ENCODE data around the gene PYY.
"Not testable (repeated sequence)": the region's sequence is repeated elsewhere in the genome, so short reads cannot be mapped to it uniquely, and the experiment has no call there.

PYY gene

DNA sequence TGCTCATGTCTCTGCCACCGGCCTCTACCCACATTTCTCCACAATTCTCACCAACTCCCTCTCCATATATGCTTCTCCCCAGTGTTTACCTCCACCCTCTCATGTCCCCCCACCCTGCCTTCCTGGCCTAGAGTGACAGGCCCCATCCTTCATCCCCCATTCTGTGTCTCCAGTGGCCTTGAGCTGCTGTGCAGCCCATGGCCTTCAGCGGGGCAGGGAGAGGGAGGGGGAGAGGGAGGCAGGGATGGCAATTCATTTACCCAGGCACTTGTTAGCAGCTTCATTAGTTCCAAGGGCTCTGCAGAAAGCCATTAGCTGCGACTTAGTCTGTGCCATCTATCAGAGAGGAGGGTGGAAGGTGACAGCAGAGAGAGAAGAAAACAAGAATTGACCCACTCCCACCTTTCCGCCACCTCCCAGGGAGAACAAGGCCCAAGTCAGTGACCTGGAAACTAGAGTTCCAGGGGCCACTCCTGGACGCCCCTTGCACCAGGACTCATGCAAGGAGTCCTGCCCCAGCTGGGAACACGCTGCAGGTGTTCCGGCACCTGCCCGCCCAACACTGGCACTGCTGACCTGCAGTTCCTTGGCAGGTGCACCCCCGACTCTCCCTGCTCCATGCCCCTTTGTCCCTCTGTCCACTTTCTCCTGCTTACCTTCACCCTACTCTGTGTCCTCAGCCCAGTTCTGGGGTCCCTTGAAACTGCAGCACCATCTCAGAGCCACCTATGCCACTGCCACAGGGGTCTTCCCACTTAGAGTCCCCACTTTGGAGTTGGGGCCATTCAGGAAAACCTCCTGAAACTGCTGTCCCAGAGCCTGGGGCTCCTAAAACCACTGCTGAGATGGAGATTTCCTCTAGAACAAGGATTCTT is 23.5 kb upstream of the PYY start:
- DNase-seq = no peak

DNA sequence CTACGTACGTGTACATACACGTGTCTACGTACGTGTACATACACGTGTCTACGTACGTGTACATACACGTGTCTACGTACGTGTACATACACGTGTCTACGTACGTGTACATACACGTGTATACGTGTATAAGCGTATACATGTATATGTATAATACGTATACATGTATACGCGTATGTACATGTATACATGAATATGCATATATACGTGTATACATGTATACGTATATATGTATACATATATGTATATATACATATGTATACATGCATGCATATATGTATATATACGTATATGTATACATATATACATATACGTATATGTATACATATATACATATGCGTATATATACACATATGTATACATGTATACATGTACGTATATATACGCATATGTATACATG is 22.2 kb upstream of the PYY start:
- DNase-seq = no peak

DNA sequence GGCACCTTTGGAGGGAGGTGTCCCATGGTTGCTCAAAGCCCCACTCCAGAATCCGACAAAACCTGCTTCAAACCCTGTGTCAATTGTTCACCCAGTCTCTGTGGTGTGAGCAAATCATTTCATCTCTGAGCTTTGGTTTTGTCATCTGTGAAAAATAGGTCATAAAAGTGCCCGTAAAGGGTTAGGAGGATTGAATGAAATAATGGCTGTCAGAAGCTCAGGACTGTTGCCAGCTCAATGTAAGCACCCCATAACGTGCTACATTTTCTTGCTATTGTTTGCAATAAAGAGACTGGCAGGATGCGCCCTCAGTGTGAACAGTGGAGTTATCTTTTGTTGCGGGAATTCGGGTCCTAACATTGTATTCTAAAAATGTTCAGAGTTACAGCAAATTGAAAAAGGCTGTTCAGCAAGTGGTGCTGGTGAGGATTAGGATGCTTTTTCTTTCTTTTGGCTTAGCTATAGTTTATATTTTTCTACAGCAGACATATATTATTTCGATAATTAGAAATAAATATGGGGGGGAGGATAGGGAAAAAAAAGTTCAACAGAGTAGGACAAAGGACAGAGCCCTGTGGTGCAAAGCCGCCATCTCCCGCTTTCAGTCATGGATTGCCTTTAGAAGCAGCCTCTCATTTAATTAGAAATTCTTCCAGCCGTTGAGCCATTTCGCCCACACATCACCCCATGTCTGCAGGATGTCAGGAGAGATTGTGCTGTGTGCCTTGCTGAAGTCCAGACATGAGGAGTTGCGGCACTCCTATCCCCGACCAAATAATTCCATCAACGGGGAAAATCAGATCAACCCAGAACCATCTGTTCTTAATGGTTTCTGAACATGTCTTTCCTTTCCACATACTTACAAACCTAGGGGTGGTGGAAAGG is 20.9 kb upstream of the PYY start:
- DNase-seq = no peak

DNA sequence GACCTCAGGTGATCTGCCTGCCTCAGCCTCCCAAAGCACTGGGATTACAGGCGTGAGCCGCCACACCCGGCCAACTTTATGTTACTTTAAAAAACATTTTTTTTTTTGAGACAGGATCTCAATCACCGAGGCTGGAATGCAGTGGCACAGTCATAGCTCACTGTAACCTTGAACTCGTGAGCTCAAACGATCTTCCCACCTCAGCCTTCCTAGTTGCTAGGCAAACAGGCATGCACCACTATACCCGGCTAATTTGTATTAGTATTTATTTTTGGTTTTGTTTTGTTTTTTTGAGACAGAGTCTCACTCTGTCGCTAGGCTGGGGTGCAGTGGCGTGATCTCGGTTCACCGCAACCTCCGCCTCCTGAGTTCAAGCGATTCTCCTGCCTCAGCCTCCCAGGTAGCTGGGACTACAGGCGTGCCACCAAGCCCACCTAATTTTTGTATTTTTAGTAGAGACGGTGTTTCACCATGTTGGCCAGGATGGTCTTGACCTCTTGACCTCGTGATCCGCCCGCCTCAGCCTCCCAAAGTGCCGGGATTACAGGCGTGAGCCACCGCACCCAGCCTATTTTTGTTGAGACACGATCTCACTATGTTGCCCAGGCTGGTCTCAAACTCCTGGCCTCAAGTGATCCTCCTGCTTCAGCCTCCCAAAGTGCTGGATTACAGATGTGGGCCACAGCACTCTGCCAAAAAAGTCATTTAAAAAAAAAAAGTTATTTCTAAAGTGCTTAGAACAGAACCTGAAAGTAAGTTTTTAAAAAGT is 18.9 kb upstream of the PYY start:
- DNase-seq = not testable (repeated sequence)

DNA sequence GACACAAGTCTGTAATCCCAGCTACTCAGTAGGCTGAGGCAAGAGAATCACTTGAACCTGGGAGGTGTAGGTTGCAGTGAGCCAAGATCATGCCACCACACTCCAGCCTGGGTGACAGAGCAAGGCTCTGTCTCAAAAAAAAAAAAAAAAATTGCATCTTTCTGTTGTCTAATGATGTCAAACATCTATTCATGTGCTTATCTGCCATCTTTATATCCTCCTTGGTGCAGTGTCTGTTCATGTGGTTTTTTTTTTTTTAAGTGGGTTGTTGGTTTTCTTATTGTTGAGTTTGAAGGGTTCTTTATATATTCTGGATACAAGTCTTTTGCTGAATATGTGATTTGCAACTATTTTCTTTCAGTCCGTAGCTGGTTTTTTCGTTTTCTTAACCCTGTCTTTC is 17.7 kb upstream of the PYY start:
- peak in 3 of 6 experiments; percentile 5 to 22 (median 20) for DNase-seq

DNA sequence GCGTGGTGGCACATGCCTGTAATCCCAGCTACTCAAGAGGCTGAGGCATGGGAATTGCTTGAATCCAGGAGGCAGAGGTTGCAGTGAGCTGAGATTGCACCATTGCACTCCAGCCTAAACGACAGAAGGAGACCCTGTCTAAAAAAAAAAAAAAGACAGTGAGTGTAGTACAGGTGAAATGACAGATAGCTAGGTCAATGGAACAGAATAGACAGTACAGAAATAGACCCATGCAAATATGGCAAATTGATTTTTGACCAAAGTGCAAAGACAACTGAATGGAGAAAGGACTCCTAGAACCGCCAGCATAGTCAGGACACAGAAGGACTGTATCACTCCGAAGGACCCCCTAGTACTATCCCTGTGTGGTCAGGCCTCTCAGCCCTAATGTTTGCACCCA is 16.6 kb upstream of the PYY start:
- no peak for DNase-seq

DNA sequence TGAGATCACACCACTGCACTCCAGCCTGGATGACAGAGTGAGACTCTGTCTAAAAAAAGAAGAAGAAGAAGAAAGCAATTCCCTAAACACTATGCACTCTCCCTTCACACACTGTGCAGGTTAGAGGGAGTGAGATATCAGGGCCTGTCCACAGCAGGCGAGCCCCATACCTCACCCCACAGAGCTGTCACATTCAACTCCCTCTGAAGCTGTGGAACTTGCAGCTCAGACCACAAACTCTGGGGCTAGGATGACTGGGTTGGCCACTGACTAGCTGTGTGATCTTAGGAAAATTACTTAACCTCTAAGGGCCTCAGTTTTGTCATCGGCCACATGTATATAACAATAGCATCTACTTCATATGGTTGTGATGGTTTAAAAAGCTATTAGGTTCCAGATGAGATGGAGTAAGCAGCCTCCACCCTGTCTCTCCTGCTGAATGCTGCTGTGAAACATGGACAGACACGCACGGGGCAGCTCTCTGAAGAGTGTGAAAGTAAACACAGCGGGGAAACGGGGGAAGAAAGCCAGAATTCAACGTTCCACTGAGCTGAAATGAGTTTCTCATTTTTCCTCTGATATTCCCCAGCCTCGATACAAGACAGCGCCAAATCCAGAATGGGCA is 13.6 kb upstream of the PYY start:
- no peak for DNase-seq

DNA sequence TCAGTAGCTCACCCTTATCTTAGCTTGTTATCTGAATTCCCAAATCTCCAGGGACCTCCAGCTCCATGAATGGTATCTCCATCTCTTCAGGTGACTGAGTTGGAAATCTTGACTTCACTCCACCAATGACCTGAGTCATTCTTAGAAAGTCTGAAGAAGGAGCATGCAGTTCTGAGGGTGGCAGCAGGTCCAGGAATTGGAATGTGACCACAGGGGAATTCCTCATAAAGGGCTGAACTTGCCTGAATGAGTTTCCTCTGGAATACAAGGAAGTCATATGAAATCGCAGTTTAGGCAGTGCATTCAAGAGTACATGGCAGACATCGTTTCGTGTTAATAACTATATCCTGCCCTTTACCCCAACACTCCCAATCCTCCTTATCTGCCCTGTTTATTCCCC is 12.5 kb upstream of the PYY start:
- DNase-seq = no peak

DNA sequence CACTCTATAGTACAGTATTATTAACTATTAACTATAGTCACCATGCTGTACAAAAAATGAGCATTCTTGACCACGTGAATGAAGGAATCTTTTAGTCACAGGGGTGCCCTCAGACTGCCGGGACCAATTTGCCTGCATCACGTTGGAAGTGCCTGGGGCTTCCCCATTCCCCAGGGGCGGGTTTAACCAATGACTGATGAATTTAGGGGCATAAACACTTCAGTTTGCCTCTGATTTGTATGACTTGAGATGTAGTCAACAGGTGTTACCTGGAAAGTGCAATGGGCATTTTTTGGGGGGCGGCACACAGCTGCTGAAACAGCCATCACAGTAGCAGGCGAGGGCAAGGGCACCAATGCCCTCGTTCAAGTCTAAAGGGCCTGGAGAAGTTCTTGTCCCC is 8.7 kb upstream of the PYY start:
- no peak for DNase-seq

DNA sequence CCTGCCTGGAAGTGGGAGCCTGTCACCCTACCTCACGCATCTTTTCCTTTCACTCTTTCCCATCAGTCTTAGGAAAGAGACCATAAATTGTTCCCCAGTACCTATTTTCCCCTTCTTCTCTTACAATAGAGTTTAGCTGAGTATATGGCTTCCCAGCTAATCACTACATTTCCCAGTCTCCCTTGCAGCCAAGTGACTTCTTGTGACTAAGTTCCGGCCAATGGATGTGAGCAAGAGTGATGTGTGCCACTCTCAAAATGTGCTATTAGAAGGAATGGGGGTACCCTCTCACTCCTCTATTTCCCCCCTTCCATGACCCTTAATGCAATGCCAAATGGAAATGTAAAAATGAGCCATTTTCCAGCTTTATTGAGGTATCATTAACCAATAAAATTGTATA is 8.2 kb upstream of the PYY start:
- no peak for DNase-seq

DNA sequence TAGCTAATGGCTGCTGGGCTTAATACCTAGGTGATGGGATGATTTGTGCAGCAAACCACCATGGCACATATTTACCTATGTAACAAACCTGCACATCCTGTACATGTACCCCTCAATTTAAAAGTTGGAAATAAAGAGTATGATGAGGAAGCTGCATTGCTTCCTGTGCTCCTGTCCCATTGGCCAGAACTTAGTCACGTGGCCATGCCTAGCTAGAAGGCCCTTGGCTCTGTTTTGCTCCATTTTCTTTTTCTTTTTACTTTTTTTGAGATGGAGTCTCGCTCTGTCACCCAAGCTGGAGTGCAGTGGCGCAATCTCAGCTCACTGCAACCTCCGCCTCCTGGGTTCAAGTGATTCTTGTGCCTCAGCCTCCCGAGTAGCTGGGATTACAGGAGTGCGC is 7.6 kb upstream of the PYY start:
- DNase-seq = not testable (repeated sequence)

DNA sequence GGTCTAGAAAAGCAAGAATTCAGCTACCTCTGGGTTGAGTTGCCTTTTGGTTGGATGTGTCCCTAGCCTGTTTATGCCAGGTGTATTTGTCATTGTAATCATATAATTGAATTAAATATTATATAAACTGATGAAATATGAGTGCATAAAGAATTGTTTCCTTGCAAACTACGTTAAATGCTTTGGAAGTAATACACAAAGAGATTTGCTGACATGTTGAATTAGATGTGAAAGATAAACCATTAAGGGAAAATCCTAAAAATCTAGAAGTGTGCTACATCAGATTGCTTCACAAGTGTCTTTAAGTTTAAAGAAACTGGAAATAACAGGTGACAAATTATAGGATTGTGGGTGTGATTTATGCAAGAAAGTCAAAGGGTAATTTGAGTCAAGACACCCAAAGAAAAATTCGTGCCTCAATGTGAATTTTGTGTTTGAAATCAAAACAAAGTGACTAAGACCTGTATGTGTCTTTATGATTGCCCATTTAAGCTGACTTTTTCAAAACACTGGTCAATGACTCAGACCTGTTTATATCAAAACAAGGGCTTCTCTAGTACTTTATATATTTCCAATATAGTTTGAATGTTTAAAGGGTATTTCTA is 5.1 kb upstream of the PYY start:
- no peak for DNase-seq

DNA sequence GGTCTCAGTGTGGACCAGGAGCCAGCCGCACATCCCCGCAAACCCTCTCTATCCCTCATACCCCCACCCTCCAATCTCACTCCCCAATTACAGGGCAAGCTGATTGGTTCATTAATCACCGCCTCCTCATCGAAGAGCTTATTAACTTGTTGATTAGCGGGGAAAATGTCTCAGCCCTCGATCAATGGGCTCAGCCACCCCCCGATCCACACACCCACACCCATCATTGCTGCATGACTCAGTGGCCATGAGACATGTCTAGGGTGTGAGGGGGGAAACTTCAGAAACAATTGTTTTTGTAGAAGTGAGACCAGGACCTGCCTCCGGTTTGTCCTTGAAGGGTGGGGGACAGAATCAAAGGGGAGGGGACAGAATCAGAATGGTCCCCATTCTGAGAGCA is 2.5 kb upstream of the PYY start:
- no peak for DNase-seq

DNA sequence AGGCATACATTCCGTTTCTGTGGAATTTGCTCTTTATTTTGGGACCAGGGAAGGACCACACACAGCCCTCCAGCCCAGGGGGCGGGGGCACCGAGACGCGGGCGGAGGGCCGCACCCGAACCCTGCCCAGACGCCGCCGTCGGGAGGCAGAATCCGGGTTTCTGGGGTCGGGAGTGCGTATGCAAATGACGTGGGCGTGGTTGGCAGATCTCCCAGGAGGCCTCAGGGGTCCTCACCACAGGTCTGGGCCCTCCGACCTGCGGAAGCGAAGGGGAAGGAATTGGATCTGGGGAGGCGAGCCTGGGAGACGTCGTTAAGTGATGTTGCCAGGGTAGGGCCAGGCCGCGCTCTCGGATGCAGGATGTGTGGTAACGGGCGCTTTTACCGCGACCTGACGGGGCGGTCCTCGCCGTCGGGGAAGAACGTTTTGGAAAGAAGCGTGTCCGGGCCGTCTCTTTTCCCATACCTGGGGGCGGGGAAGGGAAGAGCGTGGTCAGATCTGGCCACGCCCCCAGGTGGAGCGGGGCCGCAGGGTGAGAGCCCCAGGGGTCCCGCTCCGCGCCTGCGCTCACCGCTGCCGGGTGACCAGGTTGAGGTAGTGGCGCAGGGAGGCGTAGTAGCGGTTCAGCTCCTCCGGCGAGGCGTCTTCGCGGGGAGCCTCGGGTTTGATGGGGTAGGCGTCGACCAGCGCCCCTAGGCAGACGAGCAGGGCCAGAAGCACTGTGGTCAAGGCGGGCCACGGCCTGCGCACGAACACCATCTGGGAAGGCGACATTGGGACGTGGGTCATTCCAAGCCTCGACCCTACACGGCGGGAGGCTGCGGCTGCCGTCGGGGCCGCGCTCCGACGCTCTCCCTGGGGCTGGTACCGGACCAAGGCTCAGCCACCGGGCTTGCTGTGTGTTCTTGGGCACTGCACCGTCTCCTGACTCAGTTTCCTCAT is 745 bp downstream of the PYY start:
- DNase-seq = no peak

DNA sequence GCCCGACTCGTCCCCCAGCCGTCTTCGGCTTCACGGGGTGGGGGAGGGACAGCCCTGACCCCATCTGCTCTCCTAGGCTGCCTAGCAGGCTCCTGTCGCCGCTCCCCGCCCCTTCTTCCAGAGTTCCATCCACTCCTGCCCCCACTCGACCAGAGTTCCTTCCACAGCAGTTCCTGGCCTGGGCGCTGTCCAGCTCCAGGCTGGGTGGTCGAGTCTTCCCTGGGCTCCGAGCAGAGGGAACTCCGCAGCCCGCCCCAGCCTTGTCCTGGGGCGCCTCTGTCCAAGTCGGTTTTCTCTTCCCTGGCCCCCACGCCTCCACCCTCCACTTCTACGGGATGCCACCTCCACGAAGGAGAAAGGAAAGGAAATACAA is 1.4 kb downstream of the PYY start:
- DNase-seq = no peak

DNA sequence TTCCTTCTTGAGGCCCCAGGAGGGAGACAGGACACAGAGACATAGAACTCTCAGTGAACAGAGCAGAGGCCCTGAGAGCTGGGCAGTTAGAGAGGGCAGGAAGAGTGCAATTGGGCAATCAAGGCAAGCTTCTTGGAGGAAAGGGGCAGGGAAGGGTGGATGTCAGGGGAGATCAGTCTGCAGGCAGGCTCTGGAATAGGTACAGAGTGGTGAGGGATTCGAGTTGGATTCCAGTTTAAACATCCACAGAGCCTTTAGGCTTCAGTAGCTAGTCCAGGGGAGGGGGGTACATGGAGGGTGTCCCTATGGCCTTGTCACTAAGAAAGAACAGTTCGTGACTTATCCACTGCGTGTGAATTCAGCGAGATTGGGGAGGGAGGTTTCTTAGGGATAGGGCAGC is 2.0 kb downstream of the PYY start:
- DNase-seq = no peak

DNA sequence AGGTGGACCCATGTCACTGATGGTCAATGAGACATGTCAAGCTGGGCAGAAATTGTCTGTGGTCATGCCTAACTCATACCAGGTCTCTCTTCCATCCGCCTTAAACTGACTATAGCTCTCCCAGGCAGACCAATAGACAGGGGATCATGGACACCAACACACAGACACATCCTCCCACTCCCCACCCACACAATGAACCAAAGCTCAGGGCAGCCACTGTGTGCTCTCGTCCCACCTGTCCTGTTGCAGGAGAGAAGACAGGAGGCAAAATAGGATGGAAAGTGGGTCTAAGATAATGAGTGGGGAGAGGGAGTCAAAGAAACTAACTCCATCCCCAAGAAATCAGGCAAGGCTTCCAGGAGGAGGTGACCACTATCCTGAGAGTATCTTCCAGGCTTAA is 3.2 kb downstream of the PYY start:
- DNase-seq = no peak

DNA sequence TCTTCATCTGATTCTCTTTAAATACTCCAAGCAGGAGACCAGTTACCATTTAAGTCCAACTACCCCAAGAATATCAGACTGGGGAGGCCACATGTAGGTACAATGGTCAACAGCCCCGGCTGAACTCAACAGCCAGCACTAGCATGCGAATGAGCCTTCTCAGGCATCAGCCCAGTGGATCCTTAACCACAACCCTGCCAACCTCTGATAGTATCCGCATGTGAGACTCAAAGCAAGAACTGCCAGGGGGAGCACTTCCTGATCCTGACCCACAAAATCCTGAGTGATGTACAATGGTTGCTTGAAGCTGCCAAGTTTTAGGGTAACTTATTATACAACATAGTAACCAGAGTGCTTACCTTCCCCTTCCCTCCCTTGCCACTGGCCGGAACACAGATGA is 4.0 kb downstream of the PYY start:
- no peak for DNase-seq

DNA sequence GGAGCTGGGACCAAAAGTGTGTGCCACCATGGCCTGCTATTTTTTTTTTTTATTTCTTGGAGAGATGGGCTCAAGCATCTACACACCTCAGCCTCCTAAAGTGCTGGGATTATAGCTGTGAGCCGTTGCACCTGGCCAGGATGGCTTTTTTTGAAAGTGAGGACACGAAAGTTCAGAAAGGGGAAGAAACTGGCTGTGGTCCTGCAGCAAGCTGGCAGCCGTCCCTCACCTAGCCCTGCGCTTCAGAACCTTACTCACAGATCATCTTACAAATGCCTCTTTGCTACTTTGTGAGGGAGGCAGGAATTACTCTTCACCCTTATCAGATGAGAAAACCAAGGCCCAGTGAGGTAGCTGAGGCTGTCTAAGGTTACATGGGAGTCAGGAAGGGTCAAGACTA is 7.0 kb downstream of the PYY start:
- no peak for DNase-seq

DNA sequence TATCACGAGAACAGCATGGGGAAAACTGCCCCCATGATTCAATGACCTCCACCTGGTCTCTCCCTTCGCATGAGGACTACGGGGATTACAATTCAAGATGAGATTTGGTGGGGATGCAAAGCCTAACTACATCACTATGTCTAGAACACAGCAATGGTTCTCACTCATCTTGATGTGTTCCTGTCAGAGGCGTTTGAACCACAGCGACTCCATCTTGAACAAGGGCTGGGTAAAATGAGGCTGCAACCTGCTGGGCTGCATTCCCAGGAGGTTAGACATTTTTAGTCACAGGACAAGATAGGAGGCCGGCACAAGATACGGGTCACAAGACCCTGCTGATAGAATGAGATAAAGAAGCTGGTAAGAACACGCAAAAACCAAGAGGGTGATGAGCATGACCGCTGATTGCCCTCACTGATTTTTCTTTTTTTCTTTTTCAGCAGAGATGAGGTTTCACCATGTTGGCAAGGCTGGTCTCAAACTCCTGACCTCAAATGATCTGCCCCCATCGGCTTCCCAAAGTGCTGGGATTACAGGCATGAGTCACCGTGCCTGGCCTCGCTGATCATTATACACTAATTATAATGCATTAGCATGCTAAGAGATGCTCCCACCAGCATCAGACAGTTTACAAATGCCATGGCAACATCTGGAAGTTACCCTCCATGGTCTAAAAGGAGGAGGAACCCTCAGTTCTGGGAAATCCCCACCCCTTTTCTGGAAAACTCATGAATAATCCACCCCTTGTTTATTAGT is 8.5 kb downstream of the PYY start:
- DNase-seq = no peak
